DMS 273 treated with DMSO at 0.1 percent for 48 hours (cell line): Measurements from ENCODE around the gene PRDM16.
"Not testable (repeated sequence)": the region's sequence is repeated elsewhere in the genome, so short reads cannot be mapped to it uniquely, and the experiment has no call there.

ENCODE experiments used
- DNase-seq: peaks from one replicate; lab custom pipeline; 2025; lab: John Stamatoyannopoulos, UW

PRDM16 gene

DNA sequence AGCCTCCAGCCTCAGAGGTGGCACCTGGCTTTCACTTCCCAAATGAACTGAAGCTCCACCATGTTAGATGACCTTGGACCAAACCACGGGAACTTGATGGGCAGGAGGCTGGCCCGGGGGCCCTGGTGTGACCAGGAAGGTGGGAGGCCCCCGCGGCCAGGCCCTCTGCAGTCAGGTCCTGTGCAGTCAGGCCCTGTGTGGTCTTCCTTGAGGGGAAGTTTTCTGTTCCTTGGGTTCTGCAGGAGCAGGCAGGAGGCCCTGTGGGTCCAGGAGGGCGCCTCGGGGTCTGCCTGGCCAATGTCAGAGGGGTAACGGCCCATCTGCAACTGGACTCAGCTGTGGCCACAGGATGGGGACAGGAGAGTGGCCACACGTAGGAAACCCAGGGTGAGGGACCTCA is 13.0 kb downstream of the PRDM16 start:
- DNase-seq = no peak

DNA sequence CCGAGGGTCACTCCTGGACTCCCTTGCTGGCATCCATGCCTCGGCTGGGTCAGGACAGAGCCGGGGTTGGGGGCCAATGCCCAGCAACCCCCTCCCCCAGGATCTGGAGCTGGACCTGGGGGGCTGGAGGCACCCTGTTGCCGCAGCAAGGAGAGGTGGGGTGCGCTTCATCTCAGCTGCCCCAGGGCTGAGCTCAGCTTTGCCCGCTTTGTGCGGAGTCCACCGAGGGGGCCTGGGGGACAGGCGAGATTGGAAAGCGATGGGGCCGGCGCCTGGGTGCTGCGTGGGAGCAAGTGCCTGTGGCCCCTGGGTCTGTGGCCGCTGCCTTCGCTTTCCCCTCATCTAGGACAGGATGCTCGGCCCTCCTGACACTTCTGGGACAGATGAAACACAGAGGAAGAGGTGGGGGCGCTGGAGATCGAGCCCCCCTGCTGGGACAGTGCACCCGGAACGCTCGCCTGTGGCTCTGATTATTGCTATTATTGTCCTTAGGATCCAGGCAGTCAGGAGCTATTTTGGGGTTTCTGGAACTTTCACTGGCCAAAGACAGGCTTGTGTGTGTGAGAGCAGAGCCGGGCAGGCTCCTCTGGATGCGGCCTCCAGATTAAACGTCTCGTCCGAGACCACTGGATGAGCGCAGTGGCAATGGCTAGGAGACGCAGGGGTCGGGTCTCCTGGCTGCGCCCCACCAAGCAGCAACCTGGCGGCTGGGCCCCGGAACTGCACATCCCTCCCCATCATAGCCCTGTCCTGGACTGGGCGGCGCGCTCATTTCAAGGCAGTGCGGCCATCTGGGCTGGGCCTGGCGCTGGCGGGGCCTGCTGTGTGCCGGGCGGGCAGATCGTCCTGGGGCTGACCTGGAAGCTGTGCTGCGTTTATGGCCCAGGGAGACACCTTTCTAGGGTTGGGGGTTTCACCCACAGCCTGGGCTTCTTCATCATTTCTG is 13.8 kb downstream of the PRDM16 start:
- no peak for DNase-seq

GRCh38 chr1:3084154-3084553 is 15.2 kb downstream of the PRDM16 start:
- no peak for DNase-seq

GRCh38 chr1:3084726-3085125 is 15.7 kb downstream of the PRDM16 start:
- no peak for DNase-seq

- no peak for DNase-seq
Observed at GRCh38 chr1:3085721-3086120, 16.7 kb downstream of the PRDM16 start.

DNA sequence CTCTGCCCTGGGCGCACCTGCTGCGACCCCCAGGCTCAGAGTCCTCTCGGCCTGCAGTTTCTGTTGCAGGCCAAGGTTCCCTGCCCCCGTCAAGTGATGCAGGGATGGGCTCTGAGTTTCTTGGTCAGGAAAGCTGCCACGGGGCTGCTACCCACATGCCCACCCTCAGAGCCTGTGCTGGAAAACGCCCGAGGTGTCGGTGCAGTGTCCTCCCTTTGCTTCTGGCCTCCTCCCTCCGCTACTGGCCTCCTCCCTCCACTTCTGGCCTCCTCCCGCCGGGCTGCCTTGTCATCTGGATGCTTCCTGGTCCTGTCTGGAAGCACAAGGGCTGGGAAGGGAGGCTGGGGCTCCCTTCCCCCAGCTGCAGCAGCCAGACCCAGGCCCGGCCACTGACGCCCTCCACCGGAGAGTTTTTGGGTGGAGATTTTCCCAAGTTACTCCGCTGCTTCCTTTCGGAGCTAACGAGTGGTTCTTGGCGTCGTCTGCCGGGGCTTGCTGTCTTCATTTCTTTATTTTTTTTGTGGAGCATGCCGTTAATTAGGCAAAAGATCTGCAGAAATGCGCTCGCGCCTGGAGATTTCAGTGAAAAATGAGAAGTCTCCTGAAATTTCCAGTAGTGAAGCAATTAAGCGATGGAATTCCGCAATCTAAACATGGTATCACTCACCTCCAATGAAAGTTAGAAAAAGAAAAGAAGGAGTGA is 17.4 kb downstream of the PRDM16 start:
- DNase-seq = no peak

DNA sequence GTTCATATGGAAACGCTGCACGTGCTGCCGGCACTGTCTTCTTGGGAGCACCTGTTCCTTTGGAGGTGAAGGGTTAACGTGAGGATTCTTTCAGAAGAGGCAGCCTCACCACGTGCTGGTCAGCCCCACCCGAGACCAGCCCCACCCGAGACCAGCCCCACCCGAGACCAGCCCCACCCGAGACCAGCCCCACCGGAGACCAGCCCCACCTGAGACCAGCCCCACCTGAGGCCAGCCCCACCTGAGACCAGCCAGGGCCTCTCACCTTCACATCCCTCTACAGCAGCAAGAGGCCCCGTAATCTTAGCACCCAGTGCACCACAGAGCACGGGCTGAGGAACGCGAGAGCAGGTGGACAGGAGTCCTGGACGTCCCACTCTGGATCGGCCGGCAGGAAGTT is 18.0 kb downstream of the PRDM16 start:
- no peak for DNase-seq

DNA sequence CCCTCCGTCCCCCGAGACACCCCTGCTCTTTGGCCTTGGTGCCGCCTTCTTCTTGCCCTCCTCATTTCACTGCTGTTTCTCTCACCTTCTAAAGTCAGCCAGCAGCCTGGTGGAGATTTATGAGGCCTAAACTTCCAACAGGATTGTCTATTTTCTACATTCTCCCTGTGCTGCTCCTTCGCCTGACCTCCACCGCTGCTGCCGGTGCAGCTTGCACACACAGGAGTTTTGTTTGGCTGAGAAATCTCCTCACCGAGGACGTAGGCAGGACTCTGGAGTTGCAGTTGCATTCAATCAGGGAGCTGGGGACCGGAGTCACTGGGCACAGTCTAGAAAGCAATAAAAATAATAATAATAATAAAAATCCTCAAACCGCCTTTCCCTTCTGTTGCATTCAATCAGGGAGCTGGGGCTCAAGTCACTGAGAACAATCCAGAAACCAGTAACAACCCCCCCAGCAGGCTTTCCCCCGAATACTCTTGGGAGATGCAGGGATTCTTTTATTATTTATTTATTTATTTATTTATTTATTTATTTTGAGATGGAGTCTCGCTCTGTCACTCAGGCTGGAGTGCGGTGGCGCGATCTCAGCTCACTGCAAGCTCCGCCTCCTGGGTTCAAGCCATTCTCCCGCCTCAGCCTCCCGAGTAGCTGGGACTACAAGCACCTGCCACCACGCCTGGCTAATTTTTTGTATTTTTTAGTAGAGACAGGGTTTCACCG is 19.1 kb downstream of the PRDM16 start:
- not testable (repeated sequence) for DNase-seq

GRCh38 chr1:3089490-3089889 is 20.5 kb downstream of the PRDM16 start:
- no peak for DNase-seq

GRCh38 chr1:3091334-3091733 is 22.3 kb downstream of the PRDM16 start:
- no peak for DNase-seq

DNA sequence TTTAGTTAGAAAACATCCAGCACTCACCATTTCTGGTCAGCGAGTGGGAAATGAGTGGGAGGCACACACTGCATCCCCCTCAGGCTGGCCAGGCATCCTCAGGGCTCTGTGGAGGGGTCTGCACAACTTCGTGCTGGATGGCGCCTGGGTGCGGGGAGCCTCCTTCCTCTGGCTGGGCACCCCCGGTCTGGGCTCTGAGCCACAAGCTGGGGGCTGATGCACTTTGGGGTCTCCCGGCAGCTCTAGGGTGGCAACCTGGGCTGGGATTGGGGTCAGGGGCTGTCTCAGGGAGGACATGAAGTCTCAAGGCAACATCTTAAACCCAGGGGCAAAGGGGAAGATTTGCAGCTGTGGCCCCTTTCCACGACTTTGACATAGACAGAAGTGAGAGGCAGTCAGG is 23.5 kb downstream of the PRDM16 start:
- DNase-seq = no peak

- DNase-seq = no peak
Observed at GRCh38 chr1:3093898-3094626, 25.1 kb downstream of the PRDM16 start.

DNA sequence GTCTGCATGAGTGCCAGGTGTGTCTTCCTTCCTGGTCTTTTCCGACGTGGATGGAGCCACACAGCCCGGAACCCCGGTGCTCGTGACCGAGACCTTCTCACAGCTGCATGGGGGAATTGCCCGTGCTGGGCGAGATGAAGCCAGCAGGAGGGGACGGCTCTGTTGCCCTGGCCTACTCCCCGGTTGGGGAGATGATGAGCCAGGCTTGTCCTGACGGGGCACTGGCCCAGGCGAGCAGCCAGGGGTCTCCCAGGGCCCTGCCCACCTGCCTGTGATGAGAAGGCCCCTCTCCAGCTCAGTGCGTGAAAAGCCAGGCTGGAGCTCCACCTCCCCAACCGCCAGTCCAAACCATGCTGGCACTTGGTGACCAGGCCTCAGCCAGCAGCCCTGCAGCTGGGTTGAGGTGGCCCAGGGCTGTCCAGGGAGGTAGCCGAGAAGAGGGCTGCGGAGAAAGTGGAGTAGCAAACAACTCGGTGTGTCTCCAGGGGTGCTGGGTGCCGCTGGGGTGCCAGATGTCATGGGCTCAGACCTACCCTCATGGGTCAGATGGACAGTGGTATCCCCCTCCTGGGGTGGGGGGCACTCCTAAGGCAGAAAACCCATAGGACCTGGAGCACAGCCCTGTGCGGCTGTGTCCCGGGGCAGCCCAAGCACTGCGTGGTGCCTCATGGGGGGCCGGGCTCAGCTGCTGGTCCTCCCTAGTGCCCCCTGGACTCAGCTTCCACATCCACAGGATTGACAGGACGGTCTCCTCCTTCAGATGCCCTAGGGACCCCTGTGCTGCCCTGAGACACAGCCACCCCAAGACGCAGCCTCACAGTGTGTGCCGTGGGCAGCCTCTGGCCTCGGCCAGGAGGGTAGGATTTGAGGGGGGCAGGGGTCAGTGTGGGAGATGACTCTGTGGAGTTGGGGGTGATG is 26.1 kb downstream of the PRDM16 start:
- no peak for DNase-seq

DNA sequence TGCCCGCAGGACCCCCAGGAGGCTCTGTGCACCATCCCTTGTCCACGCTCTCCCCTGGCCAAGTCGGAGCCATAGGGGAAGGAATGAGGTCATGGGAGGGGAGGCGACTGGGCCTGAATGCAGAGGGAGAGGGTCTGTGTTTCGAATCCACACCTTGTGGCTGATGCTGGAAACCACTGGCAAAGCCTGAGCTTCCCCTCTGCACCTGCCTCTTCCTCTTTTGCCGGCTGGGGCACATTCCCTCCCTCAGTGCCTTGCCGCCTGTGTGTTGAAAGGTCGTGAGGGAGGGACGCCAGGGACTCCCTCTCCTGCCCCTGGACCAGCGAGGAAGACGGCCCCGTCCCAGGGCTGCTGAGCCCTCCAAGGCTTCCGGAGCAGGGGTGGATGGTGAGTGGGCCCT is 27.3 kb downstream of the PRDM16 start:
- no peak for DNase-seq

DNA sequence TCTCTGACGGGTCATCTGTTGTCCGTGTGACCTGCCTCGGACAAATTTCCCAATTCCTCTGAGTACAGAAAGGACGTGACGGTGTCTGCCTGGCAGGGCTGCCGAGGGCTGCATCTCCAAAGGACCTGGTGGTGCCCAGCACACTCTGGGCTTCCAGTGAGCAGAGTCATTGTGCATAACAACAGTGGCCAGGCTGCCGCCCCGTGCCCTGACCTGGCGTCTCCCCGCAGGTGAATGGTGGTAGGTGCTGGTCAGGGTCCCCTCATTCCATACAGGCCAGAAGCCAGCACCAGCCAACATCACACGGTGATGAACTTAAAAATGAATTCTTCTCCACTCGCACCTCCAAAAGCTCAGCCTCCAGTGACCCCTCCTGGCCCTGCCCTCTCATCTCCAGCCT is 28.2 kb downstream of the PRDM16 start:
- DNase-seq = no peak

- no peak for DNase-seq
Observed at GRCh38 chr1:3097861-3098260, 28.9 kb downstream of the PRDM16 start.

DNA sequence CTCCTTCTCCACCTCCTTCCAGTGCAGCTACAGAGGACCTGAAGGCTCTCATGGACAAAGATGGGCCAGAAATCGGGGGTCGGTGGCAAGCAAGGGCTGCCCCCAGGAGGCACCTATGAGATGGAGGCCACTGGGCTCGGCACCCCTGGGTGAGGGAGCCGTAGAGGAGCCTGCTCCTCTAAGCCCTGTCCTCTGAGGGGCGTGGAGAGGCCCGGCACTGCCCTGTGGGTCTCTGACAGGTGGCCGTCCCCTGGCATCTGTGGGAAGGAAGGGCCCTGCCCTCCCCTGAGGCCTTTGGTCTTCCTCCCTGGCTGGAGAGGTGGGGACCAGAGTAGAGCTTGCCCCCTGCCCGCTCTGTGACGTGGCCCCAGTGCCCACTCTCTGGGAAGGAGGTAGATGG is 30.9 kb downstream of the PRDM16 start:
- no peak for DNase-seq

DNA sequence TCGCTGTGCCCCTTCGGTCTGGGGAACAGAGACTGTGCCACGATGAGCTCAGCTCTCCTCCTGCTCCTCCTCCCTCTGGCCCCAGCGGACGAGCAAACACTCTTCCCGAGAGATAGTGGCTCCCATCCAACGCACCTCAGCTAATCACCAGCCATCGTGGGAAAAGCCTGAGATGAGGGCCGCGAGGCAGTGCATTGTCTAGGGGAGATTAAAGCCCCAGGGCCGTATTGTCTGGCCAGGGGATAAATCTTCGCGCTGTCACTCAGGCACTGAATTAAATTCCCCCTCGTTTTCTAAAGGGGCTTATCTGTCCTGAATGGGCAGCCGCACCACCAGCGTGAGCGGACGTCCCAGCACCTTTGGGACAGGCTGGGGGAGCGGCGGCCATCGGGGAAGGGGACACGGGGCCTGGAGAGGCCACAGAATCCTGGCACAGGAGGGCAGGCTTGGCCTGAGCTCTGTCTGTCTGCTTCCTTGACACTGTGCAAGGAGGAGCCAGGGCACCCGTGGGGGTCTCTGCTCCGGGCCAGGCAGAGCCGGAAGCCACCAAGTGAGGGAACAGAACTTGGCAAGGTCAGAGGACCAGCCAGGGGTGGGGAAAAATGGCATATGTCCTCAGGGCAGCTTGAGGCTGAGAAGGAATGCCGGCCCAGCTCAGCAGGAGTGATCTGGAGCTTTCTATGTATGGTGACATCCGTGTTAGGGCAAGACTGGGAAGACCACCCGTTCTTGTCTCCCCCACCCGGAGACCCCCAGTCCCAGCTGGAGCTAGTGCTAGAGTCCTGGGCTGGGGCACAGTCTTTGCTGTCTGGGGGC is 32.3 kb downstream of the PRDM16 start:
- no peak for DNase-seq

GRCh38 chr1:3102641-3103040 is 33.6 kb downstream of the PRDM16 start:
- DNase-seq = no peak
